SK-N-SH treated with all-trans-retinoic acid at 6 μM for 48 hours (cell line): ENCODE results near the gene SPATA31A6.
"Not testable (repeated sequence)": the region's sequence is repeated elsewhere in the genome, so short reads cannot be mapped to it uniquely, and the experiment has no call there.

Source experiments
- ATAC-seq: fragments of 200-7000 bp; cut with Tn5 transposase; 3 replicates; pipeline ENCODE4 v1.9.1; 2020; ENCODE audit warnings: mild to moderate bottlenecking, moderate library complexity

The SPATA31A6 gene

GRCh38 chr9:42183359-42183758, at the start of gene SPATA31A6:
Gene SPATA31A6, plus strand, starts transcription at chr9:42183659. Its CDS starts 29 bp downstream, at chr9:42183688.
- not testable (repeated sequence) for ATAC-seq

DNA sequence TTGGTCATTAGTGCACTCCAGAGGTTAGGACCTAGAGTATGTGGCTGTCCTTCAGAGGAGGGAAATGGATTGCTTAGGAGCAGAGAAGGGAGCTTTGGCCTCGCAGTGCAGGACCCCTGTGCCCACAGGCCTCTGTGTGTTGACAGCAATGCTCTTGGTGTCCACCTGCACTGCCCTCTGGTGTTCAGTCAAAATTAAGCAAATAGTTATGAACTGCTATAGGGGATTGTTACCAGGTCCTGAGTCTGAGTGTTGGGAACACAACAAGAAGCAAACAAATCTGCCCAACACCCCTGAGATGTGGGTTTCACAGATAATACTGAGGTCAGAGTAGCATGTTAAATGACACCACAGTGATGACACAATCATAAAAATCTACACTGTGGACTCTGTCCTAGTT, 23.2 kb upstream of the SPATA31A6 start:
- not testable (repeated sequence) for ATAC-seq

- ATAC-seq: not testable (repeated sequence)
Measured at GRCh38 chr9:42219861-42220260, 36.4 kb downstream of the SPATA31A6 start.

DNA sequence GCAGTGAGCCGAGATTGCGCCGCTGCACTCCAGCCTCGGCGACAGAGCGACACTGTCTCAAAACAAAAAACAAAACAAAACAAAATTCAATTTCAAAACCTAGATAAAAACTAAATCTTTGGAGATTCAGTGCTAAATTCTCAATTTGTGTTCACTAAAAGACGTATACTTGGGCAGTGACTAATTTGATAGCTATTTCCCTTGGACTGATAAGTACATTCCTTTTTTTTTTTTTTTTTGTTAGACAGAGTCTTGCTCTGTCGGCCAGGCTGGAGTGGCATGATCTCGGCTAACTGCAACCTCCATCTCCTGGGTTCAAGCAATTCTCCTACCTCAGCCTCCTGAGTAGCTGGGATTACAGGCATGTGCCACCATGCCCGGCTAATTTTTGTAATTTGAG, 39.8 kb downstream of the SPATA31A6 start:
- ATAC-seq: peak; percentile 63; the same call in 2 of the 3 replicates

- ATAC-seq: peak; percentile 19; the same call in 2 of the 3 replicates
Measured at GRCh38 chr9:42233031-42233430, 49.6 kb downstream of the SPATA31A6 start.

DNA sequence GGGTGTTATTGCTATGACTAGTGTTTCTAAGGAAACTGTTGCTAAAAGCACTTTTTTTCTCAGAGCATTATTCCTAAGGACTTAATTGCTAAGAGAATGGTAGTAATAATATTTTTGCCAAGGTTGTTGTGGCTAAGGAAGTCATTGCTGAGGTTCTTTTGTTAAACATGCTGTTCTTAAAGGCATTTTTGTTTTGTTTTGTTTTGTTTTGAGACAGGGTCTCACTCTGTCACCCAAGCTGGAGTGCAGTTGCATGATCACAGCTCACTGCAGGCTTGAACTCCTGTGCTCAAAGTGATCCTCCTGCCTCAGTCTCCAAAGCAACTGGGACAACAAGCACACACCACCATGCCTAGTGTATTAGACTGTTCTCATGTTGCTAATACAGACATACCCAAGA, 51.2 kb downstream of the SPATA31A6 start:
- ATAC-seq: not testable (repeated sequence)

DNA sequence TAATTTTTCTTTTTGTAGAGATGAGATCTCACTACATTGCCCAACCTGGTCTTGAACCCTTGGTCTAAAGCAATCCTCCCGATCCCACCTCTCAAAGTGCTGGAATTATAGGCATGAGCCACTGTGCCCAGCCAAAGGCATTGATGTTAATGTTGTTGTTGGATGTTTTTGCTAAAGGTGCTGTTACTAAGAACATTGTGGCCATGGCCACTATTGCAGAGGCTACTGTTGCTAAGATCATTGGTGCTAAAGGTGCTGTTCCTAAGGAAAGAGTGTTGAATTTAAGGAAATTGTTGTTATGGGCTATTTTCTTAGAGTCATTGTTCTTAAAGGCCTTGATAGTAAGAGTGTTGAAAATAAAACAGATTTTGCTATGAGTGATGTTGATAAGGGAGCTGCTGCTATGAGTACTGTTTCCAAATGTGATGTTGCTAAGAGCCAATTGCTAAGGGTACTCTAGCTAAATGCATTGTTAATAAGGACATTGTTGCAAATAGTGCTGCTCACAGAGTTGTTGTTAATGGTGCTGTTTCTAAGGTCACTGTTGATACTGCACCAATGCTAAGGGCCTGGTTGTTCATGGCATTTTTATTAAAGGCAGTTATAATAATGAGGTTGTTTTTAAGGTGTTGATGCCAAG, 52.0 kb downstream of the SPATA31A6 start:
- not testable (repeated sequence) for ATAC-seq

DNA sequence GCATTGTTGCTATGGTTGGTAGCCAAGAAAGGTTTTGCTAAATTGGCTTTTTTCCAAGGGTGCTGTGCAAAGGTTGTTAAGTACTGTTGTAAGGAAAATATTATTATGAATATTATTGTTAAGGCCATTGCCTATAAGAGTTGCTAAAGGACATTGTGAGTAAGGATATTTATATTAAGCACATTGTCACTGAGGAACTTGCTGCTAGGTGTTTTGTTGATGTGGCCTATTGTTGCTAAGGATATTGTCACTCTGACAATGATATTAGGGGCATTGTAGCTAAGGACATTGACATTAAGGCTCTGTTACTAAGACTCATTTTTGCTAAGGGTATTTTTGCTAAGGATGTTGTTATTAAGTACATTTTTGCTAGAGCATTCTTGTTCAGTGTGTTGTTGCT, 52.6 kb downstream of the SPATA31A6 start:
- ATAC-seq: not testable (repeated sequence)

- ATAC-seq: not testable (repeated sequence)
Measured at GRCh38 chr9:42237381-42237780, 53.9 kb downstream of the SPATA31A6 start.

- not testable (repeated sequence) for ATAC-seq
Measured at GRCh38 chr9:42238862-42239261, 55.4 kb downstream of the SPATA31A6 start.
